OCI-LY3 (cell line): ENCODE data around the gene SRCAP.

Experiments
- EZH2phosphoT487 ChIP-seq: fragments of 200-600 bp; shearing (Covaris generic); IDR thresholded peaks from 2 replicates; pipeline ENCODE4 v1.6.1; 2018; ENCODE audit warnings: antibody characterized with exemption, mixed run types, low read depth
- TF ChIP-seq, protein P1 (sequence below): fragments of 200-600, 300-600 bp; sonication (generic); IDR thresholded peaks from 2 replicates; pipeline ENCODE4 v1.5.1; 2014; ENCODE audit warnings: antibody characterized with exemption, low read length, low read depth

GRCh38 chr16:30738984-30739951, 40.3 kb downstream of the SRCAP start:
- TF ChIP-seq, protein P1, sequence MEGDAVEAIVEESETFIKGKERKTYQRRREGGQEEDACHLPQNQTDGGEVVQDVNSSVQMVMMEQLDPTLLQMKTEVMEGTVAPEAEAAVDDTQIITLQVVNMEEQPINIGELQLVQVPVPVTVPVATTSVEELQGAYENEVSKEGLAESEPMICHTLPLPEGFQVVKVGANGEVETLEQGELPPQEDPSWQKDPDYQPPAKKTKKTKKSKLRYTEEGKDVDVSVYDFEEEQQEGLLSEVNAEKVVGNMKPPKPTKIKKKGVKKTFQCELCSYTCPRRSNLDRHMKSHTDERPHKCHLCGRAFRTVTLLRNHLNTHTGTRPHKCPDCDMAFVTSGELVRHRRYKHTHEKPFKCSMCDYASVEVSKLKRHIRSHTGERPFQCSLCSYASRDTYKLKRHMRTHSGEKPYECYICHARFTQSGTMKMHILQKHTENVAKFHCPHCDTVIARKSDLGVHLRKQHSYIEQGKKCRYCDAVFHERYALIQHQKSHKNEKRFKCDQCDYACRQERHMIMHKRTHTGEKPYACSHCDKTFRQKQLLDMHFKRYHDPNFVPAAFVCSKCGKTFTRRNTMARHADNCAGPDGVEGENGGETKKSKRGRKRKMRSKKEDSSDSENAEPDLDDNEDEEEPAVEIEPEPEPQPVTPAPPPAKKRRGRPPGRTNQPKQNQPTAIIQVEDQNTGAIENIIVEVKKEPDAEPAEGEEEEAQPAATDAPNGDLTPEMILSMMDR, result no peak
- no peak for TF ChIP-seq EZH2phosphoT487
